GOT3 (cell line): ENCODE results near the gene FOXD3.
"Not testable (repeated sequence)": the region's sequence is repeated elsewhere in the genome, so short reads cannot be mapped to it uniquely, and the experiment has no call there.

Source experiments
- DNase-seq: peaks from one replicate; lab custom pipeline; 2025; ENCODE audit warnings: mixed read lengths; lab: John Stamatoyannopoulos, UW

FOXD3 gene

DNA sequence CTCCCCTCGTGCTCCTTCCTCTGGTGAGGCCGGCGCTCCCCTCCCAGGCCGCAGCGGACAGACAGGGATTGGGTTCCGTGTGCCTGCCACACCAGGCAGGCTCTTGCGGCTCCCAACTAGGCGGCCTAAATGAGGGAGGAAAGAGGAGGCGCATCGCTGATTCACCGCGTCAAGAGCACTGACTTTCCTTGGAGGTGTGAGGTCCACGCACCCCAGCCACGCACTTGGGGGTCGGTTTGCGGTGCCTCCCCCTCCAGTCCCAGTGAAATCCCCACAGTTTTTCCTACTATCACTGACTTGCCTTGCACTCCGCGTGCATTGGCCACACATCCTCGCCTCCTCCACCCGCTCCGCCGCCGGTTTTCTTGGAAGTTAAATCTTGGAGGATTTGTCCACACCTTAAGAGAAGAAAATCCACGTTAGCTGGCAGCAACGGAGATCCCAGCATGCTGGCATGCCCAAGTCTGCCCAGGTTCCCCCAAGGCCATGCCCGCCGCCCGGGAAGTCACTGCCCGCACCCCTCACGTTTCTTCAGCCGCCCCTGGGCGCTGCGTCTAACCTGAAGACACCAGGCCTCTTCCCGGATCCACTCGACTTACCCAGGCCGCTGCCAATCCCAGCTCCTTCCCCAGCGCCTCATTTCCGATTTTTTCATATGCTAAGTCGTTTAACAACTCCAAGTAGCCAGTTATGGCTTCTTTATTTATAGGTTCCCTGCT, 1.1 kb upstream of the FOXD3 start:
- no peak for DNase-seq

DNA sequence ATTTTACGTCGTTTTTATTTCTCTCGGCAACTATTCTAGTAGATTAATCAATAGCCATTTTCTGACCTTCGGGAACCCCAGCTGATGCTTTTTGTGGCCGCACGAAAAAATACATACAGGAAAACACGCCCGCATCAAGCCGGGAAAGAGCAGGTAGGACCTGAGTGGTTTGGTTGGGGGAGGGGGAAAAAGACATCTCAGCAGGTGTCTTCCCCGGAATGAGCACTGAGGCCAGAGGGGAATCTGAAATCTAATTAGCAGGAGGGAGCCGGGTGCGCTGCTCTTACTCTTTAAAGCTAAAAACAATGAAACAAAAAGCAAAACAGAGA, 618 bp upstream of the FOXD3 start:
- DNase-seq: no peak

DNA sequence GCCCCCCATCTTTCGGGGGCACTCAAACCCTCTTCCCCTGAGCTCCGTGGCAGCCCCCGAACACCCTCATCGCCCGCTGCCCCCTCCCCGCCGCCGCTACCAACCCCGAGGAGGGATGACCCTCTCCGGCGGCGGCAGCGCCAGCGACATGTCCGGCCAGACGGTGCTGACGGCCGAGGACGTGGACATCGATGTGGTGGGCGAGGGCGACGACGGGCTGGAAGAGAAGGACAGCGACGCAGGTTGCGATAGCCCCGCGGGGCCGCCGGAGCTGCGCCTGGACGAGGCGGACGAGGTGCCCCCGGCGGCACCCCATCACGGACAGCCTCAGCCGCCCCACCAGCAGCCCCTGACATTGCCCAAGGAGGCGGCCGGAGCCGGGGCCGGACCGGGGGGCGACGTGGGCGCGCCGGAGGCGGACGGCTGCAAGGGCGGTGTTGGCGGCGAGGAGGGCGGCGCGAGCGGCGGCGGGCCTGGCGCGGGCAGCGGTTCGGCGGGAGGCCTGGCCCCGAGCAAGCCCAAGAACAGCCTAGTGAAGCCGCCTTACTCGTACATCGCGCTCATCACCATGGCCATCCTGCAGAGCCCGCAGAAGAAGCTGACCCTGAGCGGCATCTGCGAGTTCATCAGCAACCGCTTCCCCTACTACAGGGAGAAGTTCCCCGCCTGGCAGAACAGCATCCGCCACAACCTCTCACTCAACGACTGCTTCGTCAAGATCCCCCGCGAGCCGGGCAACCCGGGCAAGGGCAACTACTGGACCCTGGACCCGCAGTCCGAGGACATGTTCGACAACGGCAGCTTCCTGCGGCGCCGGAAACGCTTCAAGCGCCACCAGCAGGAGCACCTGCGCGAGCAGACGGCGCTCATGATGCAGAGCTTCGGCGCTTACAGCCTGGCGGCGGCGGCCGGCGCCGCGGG, 837 bp downstream of the FOXD3 start:
- no peak for DNase-seq

DNA sequence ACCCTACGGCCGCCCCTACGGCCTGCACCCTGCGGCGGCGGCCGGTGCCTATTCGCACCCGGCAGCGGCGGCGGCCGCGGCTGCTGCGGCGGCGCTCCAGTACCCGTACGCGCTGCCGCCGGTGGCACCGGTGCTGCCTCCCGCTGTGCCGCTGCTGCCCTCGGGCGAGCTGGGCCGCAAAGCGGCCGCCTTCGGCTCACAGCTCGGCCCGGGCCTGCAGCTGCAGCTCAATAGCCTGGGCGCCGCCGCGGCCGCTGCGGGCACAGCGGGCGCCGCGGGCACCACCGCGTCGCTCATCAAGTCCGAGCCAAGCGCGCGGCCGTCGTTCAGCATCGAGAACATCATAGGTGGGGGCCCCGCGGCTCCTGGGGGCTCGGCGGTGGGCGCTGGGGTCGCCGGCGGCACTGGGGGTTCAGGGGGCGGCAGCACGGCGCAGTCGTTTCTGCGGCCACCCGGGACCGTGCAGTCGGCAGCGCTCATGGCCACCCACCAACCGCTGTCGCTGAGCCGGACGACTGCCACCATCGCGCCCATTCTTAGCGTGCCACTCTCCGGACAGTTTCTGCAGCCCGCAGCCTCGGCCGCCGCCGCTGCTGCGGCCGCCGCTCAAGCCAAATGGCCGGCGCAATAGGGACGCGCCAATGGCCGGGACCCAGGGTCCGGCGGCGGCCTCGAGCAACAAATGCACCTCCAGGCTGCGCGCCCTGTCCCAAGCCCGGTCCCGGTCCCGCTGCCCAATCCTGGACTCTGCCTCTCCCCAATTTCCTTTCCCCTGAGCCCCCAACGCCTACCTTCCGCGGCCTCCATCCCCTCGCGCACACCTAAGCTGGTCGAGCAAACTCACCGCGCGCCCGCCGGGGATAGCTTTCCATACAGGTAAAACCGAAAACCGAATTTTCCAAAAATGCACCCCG, 1.8 kb downstream of the FOXD3 start:
- DNase-seq: no peak

DNA sequence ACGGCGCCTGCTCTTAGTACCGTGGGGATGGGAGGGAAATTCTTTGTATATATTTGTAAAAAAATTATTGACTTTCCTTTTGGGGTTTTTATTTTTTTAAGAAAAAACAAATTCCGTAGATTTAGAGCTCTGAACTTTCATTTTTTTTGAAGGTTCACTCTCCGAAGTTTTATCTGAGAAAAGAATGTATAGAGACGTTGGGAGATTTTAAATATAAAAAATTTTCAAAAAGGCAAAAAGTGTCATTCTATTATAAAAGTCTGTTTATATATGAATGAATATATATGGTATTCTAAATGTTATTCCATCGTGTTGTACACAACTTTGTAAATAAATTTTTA, 2.4 kb downstream of the FOXD3 start:
- DNase-seq: no peak

DNA sequence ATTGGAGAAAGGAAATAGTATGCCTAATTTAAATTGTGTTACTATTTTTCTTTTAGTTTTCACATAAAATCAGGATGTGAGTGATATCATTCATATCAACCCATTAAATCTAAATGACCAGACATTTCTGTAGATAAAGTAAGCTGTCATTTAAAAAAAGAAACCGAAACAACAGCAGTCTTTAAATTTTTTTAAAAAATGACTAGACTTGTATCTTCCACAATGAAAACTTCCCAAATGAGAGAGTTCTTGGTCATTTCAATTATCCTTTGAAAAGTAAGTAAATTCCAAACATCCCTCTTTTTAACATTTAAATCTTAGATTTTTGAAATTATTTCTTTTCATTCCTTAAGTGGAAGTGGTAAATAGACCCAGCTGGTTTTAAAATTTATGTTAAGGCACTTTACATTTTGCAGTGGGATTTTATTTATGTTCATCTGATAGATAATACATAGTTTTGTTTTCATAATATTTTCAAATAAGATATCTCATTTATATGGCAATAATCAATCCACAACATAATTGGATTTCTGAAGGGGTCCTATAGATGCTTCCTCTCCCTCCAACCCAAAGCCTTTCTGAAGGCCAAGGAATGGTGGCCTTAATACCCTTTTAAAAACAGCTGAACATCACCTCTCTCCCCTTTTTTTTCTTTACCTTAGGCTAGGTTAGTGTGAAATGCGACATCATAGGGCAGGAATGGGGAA, 3.1 kb downstream of the FOXD3 start:
- no peak for DNase-seq

DNA sequence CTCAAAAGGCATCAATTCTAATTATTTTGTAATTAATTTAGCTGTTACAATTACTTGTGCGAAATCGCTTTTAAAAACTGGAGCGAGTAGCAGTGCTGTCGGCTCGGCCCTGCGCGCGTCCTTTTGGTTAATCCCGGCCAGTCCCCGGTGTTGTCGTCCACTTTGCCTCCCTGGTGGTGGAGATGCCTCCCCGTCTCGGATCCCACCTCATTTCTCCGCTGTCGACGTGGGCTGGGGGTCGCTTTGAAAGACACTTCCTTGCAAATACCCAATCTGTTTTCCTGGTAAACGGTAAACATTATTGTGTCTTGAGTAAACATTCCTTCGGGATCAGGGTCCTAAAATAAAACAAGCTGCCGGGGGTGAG, 3.7 kb downstream of the FOXD3 start:
- no peak for DNase-seq

DNA sequence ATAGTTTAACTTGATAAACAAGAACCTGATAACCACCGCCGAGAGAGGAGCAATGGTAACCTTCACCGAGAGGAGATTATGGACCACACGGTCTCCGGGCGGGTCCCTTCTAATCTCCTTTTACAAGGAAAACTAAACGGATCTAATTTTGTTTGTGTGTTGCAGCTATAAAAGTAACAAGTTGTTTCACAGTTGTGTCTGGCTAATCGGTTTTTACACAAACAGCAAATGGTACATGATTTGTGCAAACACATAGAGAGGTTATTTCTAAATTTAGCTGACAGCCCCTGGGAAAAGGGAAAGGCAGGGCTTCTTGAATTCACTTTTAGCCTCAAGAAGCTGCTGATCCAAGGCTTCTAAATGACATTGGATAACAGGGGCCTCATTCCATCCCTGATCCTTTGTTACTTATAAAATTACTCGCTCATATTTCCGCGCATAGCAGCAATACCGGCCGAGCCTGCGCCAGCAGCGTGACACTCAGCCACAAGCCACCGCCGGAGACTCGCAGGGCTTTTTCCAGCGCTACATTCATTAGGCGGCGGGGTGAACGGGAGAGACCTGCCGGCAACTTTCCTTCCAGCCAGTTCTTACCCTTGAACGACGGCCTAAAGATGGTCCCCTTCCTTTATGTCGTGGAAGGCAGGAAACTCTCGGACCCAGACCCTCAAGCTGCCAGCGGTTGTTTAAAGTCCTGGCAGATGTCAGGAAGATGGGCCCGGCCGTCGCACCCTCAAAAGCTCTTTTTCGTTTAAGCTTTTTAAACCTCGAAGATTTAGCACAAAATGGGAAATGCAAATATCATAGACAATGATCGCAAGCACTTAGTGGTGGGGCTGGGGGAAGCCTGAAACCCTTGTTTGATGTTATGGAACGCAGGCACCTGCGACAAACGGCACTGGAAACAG, 4.4 kb downstream of the FOXD3 start:
- DNase-seq: no peak

DNA sequence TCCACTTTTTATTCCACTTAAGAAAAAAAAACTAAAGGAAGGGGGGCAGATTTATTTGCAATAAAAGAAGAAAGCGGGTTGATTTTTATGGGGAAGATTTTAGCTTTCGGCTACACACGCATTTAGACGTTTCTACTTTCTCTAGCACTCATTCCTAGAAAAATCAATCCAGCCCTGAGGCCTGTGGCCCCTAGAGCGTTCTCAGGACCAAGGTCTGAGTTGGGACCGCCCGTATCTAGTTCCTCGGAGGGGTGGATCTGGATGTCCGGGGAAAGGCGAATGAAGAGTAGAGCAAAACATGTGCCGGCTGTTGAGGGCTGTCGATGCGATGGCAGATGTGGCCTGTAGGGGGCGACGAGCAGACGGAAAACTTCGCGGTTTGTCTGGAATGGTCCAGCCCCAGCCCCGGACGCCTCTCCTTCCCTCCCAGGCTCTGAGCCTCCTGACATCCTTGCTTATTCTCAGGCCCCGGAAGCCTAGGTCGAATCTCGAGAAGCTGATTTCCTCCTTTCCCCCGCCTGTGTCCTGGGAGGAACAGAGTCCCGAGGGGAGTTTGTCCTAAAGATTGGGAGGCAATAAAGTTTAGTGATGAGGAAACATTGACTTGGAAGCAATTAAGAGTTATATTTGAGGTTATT, 5.2 kb downstream of the FOXD3 start:
- DNase-seq: no peak

DNA sequence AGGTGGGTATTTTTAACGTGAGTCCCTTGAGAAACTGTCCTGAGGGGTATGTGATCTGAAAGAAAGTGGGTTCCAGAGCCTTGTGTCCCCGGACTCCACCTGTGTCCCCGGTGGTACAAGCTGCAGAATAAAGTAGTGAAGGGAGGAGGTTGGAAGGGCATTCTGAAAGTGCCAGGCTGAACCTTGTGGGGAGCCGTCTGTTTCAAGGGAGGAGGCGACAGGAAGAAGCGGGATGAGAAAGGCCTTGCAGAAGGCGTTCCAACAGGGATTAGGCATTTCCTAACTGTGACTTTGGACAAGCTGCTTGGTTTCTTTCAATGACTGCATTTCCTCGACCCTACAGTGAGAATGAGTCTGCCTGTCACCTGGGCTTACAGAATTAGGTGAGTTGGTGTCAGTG, 5.8 kb downstream of the FOXD3 start:
- no peak for DNase-seq

DNA sequence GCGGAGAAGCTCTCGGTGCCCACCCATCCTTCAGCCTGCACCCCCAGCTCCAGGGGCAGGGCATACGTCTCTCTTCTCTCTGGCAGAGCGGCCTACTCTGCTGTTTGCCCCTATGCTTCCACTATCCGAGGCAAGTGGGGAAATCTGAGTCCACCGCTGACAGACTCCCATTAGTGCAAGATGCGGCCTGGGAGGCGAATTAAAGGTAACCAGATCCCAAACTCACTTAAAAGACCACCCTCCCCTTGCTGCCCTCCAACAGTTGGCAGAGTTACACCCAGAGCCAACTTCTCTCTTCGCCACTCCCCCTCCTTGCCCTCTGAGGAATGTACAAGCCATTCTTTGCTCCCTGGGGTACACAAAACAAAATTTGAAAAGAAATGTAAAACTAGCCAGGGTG, 6.4 kb downstream of the FOXD3 start:
- no peak for DNase-seq

DNA sequence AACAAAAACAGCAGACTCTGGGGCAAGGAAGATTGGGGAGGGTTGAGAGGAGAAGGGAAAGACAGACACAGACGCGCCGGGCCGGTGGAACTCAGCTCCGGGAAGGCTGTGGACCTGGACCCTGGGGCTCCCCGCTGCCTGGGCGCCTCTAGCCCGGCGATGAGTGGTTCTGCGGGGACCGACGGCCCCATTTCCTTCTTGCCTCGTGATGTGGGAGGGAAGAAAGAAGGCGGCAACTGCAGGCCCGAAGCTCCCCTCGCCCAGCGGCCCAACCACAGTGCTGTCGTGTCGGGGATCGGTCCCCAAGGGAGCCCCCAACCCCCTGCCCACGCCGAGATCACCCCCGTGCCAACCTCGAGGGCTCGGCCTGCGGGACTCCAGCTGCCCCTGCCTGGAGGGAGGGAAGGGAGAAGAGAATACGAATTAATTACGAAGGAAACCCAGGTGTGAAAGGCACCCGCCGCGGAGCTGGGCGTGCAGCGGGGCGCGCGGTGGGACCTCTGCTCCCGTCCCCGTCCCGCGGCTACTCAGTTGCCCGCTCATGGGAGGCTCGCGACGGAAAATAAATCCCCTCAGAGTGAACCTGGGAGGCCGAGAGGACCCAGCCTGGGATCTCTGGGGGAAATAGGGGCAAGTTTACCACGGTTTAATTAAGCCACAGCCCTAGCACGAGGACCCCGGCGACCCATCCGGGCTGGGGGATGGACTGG, 7.4 kb downstream of the FOXD3 start:
- no peak for DNase-seq

DNA sequence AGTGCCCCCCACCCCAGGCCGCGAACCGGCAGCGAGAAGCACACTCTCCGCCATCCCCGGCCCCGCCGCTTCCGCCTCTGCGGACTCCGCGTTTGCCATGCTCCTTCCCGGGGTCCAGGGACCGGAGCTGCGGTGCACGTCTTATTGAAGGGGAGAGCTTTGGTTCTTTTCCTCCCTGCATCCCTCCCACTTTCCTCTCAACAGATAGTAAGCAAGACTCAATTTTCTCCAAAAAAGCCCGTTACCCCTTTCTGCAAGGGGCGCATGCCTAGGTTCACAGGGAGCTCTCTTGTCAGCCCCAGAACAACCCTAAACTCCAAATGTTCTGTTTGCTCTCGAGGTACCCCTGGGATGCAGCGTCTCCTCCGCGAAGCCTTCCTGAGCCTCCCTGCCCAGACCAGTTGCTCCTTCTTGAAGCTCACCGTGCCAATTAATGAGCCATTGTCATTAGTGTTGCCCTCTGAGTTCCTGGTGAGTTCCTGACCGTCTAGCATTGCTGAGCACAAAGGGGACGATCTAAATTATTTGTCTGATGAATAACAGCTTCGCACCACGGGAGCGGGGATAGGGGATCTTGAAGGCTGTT, 8.1 kb downstream of the FOXD3 start:
- DNase-seq: no peak

DNA sequence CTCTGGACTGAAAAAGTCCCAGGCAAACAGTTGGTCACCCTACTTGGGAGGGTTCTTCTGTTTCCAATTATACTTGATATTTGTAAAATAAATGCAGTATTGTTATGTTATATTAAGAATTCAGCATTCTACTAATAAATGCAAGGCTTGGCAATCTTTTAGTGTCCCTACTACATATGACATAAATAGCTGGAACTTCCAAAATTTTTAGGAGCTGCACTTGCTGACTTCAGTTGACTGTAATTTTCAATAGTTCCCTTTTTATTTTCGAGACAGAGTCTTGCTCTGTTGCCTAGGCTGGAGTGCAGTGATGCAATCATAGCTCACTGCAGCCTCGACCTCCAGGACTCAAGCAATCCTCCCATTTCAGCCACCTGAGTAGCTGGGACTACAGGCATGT, 20.0 kb downstream of the FOXD3 start:
- no peak for DNase-seq

DNA sequence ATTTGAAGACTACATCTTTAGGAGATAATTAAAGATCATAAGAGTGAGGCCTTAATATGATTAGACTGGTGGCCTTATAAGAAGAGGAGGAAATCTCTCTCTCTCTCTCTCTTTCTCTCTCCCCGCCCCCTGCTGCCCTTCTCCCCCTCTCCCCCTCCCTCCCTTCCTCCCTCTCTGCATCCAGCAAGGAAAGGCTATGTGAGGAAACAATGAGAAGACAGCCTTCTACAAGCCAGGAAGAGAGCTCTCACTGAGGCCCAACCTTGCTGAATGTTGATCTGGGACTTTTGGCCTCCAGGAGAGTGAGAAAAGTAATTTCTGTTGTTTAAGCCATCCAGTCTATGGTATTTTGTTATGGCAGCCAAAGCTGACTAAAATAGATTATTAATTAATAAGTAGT, 21.6 kb downstream of the FOXD3 start:
- DNase-seq: no peak

DNA sequence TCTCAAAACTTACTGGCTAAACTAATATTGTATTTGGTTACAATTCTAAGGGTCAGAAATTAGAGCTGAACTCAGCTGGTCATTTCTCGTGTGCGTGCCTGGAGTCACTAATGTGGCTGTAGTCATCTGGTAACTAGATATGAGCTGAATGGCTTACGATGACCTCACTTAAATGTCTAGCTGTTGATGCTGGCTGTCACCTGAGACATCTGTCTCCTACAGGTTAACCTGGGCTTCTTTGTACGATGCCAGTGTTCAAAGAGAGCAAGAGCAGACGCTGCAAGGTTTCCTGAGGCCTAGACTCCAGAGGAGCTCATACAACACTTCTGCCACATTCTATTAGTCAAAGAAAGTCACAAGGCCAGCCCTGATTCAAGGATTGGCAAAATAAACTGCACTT, 28.0 kb downstream of the FOXD3 start:
- DNase-seq: no peak

DNA sequence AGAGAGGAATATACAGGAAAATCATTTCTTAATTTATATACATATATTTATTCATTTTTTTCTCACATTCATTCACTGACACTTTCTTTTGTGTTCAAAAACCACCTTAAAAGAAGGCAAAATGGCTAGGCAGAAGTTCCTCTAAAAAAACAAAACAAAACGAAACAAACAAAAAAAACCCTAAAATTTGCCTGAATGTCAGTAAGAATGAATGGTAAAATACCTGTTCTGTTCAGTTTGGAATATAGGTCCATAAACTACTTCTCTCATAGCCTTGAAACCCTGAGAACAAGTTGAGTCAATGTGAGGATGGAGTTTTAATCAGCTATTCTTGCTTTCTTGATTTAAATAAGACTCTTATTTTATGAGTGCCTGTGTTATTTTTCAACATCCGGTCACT, 30.4 kb downstream of the FOXD3 start:
- no peak for DNase-seq

DNA sequence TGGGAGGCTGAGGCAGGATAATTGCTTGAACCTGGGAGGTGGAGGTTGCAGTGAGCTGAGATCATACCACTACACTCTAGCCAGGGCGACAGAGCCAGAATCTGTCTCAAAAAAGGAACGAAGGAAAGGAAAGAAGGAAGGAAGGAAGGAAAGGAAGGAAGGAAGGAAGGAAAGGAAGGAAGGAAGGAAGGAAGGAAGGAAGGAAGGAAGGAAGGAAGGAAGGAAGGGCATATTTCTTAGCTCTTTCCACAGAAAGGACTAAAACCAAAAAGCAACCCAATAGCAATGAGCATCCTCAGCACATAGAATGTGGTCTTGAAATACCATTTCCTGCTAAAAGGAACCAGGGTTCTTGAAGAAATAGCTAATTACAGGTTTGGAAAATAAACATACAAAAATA, 33.9 kb downstream of the FOXD3 start:
- not testable (repeated sequence) for DNase-seq

DNA sequence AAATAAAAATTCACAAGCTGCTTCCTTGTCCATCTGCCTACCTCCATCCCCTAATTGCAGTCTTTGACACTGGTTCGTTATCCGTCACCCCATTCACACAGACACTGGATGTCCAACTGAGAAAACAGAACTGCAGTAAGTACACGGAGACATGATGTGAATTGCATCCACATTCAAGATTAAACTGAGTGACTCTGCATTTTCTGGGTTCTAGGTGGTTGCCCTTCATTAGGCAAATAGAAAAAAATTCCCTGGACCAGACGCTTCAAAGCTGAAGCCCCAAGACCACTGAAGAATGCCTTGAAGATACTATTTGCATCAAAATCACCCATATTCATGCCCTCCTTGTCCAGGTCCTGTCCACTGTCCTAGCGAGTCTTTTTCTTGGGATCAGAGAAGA, 37.2 kb downstream of the FOXD3 start:
- DNase-seq: no peak

DNA sequence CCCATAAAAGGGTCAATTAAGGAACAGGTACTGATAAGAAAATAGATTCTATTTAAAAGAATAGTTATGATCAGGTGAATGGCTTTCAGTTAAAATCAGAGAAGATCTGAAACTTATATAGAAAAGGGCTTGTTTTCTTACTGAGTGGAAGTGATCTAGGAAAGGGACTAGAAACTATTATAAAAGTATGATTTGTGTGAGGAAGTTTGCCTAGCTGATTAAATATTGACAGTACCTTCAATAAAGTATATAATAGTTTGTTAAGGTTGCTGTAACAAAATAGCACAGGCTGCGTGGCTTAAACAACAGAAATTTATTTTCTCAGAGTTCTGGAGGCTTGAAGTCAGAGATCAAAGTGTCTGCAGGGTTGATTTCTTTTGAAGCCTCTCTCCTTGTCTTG, 39.7 kb downstream of the FOXD3 start:
- DNase-seq: no peak
